NCI-H2081 treated with DMSO at 0.1 percent for 48 hours (cell line): Measurements from ENCODE around the gene CUX1.
"Not testable (repeated sequence)": the region's sequence is repeated elsewhere in the genome, so short reads cannot be mapped to it uniquely, and the experiment has no call there.

ENCODE experiments used
- DNase-seq: peaks from one replicate; lab custom pipeline; 2025; lab: John Stamatoyannopoulos, UW

The CUX1 gene

DNA sequence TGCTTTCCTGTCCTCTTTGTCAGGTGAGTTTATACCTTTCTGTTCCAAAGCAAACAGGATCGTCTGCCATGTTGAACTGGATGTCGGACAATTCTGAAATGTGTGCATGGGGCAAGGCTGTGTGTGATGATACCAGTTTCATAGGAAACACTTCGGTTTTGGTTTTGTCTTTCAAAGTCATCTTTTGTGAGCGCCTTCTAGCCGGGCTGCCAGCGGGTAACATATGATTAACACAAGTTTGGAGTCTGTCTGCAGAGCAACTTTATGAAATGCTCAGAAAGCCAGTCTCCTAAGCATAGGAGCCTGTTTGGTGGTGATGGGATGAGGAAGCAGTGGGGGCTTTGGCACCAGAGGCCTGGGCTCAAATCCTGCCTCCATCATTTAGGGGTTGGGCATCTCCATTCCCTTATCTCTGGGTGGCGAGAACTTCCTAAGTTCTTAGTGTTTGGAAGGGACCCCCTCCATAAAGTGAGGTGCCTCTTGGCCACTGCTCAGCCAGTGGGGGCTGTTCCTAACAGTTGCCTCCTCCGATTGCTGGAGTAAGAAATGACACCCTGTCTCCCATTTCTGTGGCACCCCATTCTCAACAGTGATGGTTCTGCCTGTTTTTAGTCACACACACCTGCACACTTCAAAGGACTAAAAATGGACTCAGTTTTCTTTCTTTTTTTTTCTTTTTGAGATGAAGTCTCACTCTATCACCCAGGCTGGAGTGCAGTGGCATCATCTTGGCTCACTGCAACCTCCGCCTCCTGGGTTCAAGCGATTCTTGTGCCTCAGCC lies 36.8 kb downstream of the CUX1 start:
- DNase-seq = no peak

DNA sequence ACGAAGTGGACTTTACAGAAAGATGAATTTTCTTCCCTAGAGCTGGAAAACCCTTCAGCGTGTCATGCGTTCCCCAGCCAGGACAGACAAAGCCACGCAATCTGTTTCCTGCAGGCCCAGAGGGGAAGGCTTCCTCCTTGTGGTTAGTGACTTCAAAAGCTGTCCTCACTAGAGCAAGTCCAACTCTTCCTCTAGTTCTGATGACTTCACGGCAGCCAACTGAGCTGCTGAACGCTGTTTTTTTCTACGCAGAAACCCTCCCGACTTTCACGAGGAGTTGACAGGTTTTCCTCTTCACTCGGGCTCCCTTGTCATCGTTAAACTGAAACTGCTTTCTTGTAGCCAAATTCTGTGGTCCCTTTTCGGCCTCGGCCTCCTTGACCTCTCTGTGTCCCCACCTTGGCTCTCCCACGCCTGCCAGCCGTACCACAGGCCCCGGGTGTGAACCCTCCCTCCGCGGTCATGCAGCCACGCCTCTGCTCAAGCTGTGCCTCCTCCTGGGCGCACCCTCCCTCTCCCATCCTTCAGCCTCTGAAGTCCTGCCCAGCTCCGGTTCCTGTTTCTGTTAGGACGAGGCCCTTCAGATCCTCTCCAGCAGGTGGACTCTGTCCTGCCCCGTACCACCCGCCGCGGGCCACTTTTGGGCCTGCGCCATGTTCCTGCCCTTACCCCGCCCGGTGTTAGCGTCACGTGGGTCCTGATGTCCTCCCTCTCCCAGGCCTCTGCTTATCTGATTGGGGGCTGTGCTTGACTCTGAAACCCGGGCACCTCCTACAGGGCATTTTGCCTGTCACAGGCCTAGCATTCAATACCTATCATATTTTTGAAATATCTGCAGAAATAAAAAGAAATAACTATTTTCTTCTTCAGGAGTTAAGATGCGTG lies 39.3 kb downstream of the CUX1 start:
- peak; percentile 23 for DNase-seq

DNA sequence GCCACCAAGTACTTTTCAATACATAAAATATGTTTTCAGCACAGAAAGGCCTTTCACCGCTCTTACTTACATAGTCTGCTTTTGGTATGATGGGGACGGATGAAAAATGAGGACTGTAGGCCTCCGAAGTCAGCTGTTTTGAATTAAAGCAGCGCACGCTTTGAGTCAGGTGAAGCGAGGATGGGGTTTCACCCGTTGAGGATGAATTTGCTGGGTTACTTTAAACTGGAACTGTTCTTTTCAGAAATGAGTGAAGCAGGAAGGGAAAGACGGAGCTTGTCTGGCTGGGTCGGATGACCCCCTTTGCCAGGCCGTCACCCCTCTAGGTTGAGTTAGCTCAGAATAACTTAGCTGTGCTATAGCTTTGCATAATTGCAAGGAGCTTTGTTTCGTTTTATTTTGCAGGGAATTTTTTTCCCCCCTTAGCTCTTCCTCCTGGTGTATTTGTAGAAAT lies 40.0 kb downstream of the CUX1 start:
- no peak for DNase-seq

GRCh38 chr7:101858437-101859385 lies 41.3 kb downstream of the CUX1 start:
- no peak for DNase-seq

DNA sequence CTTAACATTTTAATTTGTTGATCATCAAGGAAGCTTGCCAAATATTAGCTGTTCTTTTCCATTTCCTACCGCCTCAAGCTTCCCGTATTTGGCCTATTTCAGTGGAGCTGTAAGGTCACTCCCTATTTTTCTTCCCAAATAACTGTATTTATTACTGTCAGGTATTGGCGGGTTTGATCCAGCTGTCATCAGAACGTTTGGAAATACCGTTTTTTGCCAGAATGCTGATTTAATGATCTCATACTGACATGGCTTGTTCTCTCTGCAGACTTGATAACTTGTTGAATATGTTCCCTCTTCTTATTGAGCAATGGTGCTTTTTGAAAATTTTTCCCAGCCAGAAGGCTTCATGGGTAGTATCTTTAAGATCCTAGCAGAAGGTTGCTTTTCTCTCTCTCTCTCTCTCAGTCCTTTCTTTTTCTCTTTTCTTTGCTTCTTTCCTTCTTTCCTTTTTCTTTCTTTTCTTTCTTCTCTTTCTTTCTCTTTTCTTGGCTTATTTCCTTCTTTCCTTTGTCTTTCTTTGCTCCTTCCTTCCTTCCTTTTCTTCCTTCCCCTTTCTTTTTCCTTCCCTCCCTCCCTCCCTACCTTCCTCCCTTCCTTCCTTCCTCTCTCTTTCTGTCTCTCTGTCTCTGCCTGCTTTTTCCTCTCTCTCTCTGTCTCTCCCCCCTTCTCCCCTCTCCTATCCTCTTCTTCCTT lies 42.1 kb downstream of the CUX1 start:
- no peak for DNase-seq

- DNase-seq = no peak
Observed at GRCh38 chr7:101860316-101861217, 43.1 kb downstream of the CUX1 start.

- DNase-seq = no peak
Observed at GRCh38 chr7:101861218-101861775, 43.9 kb downstream of the CUX1 start.

- no peak for DNase-seq
Observed at GRCh38 chr7:101862280-101863220, 45.1 kb downstream of the CUX1 start.

- DNase-seq = no peak
Observed at GRCh38 chr7:101863598-101863997, 46.2 kb downstream of the CUX1 start.

DNA sequence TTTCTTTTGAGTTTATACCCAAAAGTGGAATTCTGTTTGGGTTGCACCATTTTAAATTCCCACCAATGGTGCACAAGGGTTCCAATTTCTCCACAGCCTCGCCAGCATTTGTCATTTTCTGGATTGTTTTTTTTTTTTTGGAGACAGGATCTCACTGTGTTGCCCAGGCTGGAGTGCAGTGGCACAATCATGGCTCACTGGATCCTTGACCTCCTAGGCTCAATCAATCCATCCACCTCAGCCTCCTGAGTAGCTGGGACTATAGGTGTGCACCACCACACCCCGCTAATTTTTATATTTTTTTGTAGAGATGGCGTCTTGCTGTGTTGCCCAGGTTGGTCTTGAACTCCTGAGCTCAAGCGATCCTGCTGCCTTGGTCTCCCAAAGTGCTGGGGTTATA lies 46.6 kb downstream of the CUX1 start:
- DNase-seq = no peak

DNA sequence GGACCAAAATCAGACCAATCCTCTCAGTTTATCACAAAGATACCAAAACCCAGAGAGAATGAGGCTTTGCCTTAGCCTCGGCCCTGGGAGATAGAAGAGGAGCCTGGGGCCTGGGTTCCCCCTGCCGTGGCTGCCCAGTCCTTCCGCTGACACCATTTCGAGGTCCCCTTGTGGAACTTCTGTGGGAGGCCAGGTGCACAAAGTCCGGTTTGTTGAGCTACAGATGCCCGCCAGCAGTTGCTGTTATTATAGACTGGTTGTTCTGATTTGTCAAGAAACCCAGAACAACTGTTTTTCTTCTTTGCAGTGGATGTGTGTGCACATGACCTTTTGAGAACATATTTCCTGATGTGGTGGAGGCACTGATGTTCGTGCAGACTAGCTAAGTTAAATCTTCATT lies 47.6 kb downstream of the CUX1 start:
- no peak for DNase-seq

GRCh38 chr7:101865455-101865854 lies 48.0 kb downstream of the CUX1 start:
- DNase-seq = no peak

DNA sequence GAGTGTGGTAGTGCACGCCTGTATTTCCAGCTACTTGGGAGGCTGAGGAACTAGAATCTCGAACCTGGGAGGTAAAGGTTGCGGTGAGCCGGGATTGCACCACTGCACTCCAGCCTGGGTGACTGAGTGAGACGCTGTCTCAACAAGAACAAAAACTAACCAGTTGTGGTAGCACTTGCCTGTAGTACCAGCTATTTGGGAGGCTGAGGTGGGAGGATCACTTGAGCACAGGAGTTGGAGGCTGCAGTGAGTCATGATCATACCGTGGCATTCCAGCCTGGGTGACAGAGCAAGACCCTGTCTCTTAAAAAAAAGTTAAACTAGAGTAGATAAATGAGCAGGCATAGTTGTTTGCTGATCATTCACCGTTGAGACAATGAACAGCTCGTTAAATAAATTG lies 48.9 kb downstream of the CUX1 start:
- no peak for DNase-seq

- DNase-seq = no peak
Observed at GRCh38 chr7:101867265-101867664, 49.8 kb downstream of the CUX1 start.

GRCh38 chr7:101867681-101868080 lies 50.3 kb downstream of the CUX1 start:
- not testable (repeated sequence) for DNase-seq

- DNase-seq = no peak
Observed at GRCh38 chr7:101868191-101868950, 50.9 kb downstream of the CUX1 start.

GRCh38 chr7:101869026-101869900 lies 51.8 kb downstream of the CUX1 start:
- DNase-seq = no peak
